SK-N-MC (cell line): ENCODE measurements around the gene FAM110A.

Experiments
- EZH2 ChIP-seq: fragments of 200-600 bp; sonication (generic); IDR thresholded peaks from one replicate; pipeline ENCODE4 v1.6.1; 2017; ENCODE audit warnings: antibody characterized with exemption
- POLR2AphosphoS5 ChIP-seq: IDR thresholded peaks from 2 replicates; pipeline ENCODE4 v1.6.1; 2012; ENCODE audit warnings: mild to moderate bottlenecking, low read depth, low read length, borderline replicate concordance

- TF ChIP-seq EZH2: no peak
- no peak for TF ChIP-seq POLR2AphosphoS5
Measured at GRCh38 chr20:884983-885952, 51.8 kb downstream of the FAM110A start.
